OCI-LY1 (cell line): Measurements from ENCODE around the gene REM2.

Experiments
- H2AFZ ChIP-seq: fragments of 200-600 bp; sonication (generic), shearing (Covaris generic); 2 replicates; pipeline ENCODE4 v1.6.0; 2014; ENCODE audit warnings: antibody characterized with exemption, mild to moderate bottlenecking, low read length
- H3F3A ChIP-seq: fragments of 200-600 bp; sonication (generic), shearing (Covaris generic); 2 replicates; pipeline ENCODE4 v1.6.0; 2014; ENCODE audit warnings: mild to moderate bottlenecking, antibody characterized with exemption, low read length, moderate library complexity; ENCODE audit not compliant: insufficient read depth
- H3K27ac ChIP-seq: fragments of 200-600 bp; sonication (generic); 2 replicates; pipeline ENCODE4 v1.5.1; 2014; ENCODE audit warnings: low read length, mixed run types, mild to moderate bottlenecking, low read depth; ENCODE audit not compliant: poor library complexity, severe bottlenecking
- H3K27me3 ChIP-seq: fragments of 200-600 bp; sonication (generic); 2 replicates; pipeline ENCODE4 v1.6.0; 2014; ENCODE audit warnings: antibody characterized with exemption, mild to moderate bottlenecking, low read length, moderate library complexity; ENCODE audit not compliant: insufficient read depth
- H3K36me3 ChIP-seq: fragments of 200-600 bp; sonication (generic); 2 replicates; pipeline ENCODE4 v1.6.1; 2014; ENCODE audit warnings: mild to moderate bottlenecking, antibody characterized with exemption, low read length, moderate library complexity, mixed read lengths; ENCODE audit not compliant: insufficient read depth
- H3K4me1 ChIP-seq: fragments of 200-600 bp; sonication (generic); 2 replicates; pipeline ENCODE4 v1.5.1; 2014; ENCODE audit warnings: mild to moderate bottlenecking, low read length, moderate library complexity; ENCODE audit not compliant: insufficient read depth, severe bottlenecking
- H3K4me2 ChIP-seq: fragments of 200-600 bp; sonication (generic), shearing (Covaris generic); 2 replicates; pipeline ENCODE4 v1.6.1; 2014; ENCODE audit warnings: low read length
- H3K4me3 ChIP-seq: fragments of 200-600 bp; sonication (generic); 2 replicates; pipeline ENCODE4 v1.5.1; 2014; ENCODE audit warnings: low read length, low read depth, mild to moderate bottlenecking, mixed read lengths; ENCODE audit not compliant: poor library complexity, severe bottlenecking
- H3K79me2 ChIP-seq: fragments of 200-600 bp; shearing (Covaris generic); 2 replicates; pipeline ENCODE4 v1.6.1; 2016; ENCODE audit warnings: mixed run types, low read length, mixed read lengths; ENCODE audit not compliant: insufficient read depth
- H3K9ac ChIP-seq: fragments of 200-600 bp; sonication (generic), shearing (Covaris generic); 2 replicates; pipeline ENCODE4 v1.6.1; 2014; ENCODE audit warnings: mild to moderate bottlenecking, low read length, mixed read lengths
- H3K9me2 ChIP-seq: fragments of 200-600 bp; sonication (generic), shearing (Covaris generic); 2 replicates; pipeline ENCODE4 v1.6.1; 2014; ENCODE audit warnings: low read depth, mild to moderate bottlenecking, low read length, mixed read lengths
- H3K9me3 ChIP-seq: fragments of 200-600 bp; shearing (Covaris generic); 2 replicates; pipeline ENCODE4 v1.6.1; 2014; ENCODE audit warnings: low read length, mixed read lengths
- H4K20me1 ChIP-seq: fragments of 200-600 bp; sonication (generic), shearing (Covaris generic); 2 replicates; pipeline ENCODE4 v1.6.0; 2016; ENCODE audit warnings: mild to moderate bottlenecking, low read length; ENCODE audit not compliant: insufficient read depth
- CTCF ChIP-seq: fragments of 200-600 bp; sonication (generic), shearing (Covaris generic); IDR thresholded peaks from 2 replicates; pipeline ENCODE4 v1.5.1; 2017; ENCODE audit warnings: mild to moderate bottlenecking, antibody characterized with exemption, low read length, moderate library complexity, mixed read lengths
- EZH2 ChIP-seq: fragments of 200-600 bp; sonication (generic), shearing (Covaris generic); IDR thresholded peaks from 2 replicates; pipeline ENCODE4 v1.8.0; 2017; ENCODE audit warnings: borderline replicate concordance, mixed run types, mild to moderate bottlenecking, antibody characterized with exemption, low read length, moderate library complexity, mixed read lengths

Gene REM2

GRCh38 chr14:22842211-22843122 lies 40.6 kb upstream of the REM2 start:
- no peaks in the 10 kb centered on the region for H4K20me1 ChIP-seq
- H3F3A ChIP-seq = no peaks in the 10 kb centered on the region
- no peaks in the 10 kb centered on the region; the same call in 1 of the 2 replicates for H3K27me3 ChIP-seq
- no peaks in the 10 kb centered on the region for H3K79me2 ChIP-seq
- H3K36me3 ChIP-seq = no peaks in the 10 kb centered on the region
- no peaks in the 10 kb centered on the region for H3K9me2 ChIP-seq
- no peak overlapping the region for H3K4me3 ChIP-seq
- no peak overlapping the region for H3K4me2 ChIP-seq
- H3K27ac ChIP-seq = no peak overlapping the region
- H3K9me3 ChIP-seq = no peaks in the 10 kb centered on the region
- no peak overlapping the region for H3K9ac ChIP-seq
- TF ChIP-seq CTCF (no peak), EZH2 (no peak)
- no peak overlapping the region for H2AFZ ChIP-seq
- no peaks in the 10 kb centered on the region for H3K4me1 ChIP-seq

GRCh38 chr14:22843123-22843925 lies 39.7 kb upstream of the REM2 start:
- Histone ChIP-seq H3K9ac (no peak overlapping the region), H2AFZ (no peak overlapping the region), H3K4me3 (no peak overlapping the region), H3K4me1 (no peaks in the 10 kb centered on the region), H3K9me2 (no peaks in the 10 kb centered on the region), H3K9me3 (no peaks in the 10 kb centered on the region), H3K27ac (no peak overlapping the region), H3K36me3 (no peaks in the 10 kb centered on the region), H3K79me2 (no peaks in the 10 kb centered on the region), H4K20me1 (no peaks in the 10 kb centered on the region), H3K4me2 (no peak overlapping the region), H3F3A (no peaks in the 10 kb centered on the region), H3K27me3 (no peaks in the 10 kb centered on the region; the same call in 1 of the 2 replicates)
- no peak for TF ChIP-seq EZH2
- TF ChIP-seq CTCF = no peak

DNA sequence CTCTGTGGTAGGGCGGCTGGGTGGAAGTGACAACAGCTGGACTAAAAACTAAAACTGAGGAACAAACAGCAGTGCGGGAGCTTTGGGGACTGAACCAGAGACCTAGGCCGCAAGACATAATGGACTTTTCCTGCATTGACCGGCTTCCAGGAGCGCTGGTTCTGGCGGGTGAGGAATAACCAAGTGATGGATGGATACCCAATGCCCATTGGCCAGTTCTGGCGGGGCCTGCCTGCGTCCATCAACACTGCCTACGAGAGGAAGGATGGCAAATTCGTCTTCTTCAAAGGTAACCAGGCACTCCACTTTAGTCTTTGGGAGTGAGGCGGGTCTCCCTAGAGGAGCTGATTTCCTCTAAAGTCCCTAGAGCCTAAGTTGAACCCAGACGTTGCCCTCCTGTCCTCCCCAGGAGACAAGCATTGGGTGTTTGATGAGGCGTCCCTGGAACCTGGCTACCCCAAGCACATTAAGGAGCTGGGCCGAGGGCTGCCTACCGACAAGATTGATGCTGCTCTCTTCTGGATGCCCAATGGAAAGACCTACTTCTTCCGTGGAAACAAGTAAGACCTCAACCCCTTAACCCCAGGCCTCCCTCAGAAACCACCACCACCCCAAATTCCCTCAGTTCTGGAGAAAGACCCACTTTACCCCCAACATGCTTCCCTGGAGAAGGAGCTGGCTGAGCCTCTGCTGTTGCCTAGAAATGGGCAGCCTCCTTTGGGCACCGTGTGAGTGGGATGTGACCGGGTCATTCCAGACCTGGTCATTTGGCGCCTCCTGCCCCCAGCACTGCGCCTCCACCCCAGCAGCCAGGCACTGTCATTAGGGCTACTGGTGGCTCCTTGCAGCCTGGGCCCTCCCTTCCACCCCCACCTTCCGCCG lies 38.6 kb upstream of the REM2 start:
- Histone ChIP-seq H3K4me1 (no peaks in the 10 kb centered on the region), H3K4me2 (no peak overlapping the region), H3K27ac (no peak overlapping the region), H3K79me2 (no peaks in the 10 kb centered on the region), H3K4me3 (no peak overlapping the region), H3K36me3 (no peaks in the 10 kb centered on the region), H4K20me1 (no peaks in the 10 kb centered on the region), H3F3A (no peaks in the 10 kb centered on the region), H3K9me2 (no peaks in the 10 kb centered on the region), H3K27me3 (no peaks in the 10 kb centered on the region; the same call in 1 of the 2 replicates), H2AFZ (no peak overlapping the region), H3K9ac (no peak overlapping the region), H3K9me3 (no peaks in the 10 kb centered on the region)
- TF ChIP-seq EZH2 = no peak
- no peak for TF ChIP-seq CTCF
